Lower lobe of right lung (tissue), 2 donors: ENCODE results near the gene MYH3. TPM values are rescaled to one million over a fixed set of nuclear protein-coding genes. Genes with fewer than 3 reads are reported as not detected.

Source experiments
- ATAC-seq, 2 donors: fragments of 200-7000 bp; cut with Tn5 transposase; one replicate each; pipeline ENCODE4 v1.9.1; 2020 to 2022; ENCODE audit warnings: mild to moderate bottlenecking in 2 of 2, moderate library complexity in 2 of 2
- DNase-seq: peaks from one replicate; pipeline ENCODE4 v3.0.0-alpha.2; 2020
- H3K27ac ChIP-seq: fragments of 200-600 bp; one replicate; pipeline ENCODE4 v1.8.0; 2022
- H3K27me3 ChIP-seq: fragments of 200-600 bp; one replicate; pipeline ENCODE4 v1.8.0; 2022; ENCODE audit warnings: low read depth
- H3K36me3 ChIP-seq: fragments of 200-600 bp; one replicate; pipeline ENCODE4 v1.8.0; 2022; ENCODE audit warnings: mild to moderate bottlenecking
- H3K4me1 ChIP-seq: fragments of 200-600 bp; one replicate; pipeline ENCODE4 v1.8.0; 2022
- H3K4me3 ChIP-seq: fragments of 200-600 bp; one replicate; pipeline ENCODE4 v1.8.0; 2022; ENCODE audit warnings: mild to moderate bottlenecking
- H3K9me3 ChIP-seq: fragments of 200-600 bp; one replicate; pipeline ENCODE4 v1.8.0; 2022
- intact Hi-C: fragments of 100-400 bp; cut with DNase I; formaldehyde crosslinking; loops from one replicate; pipeline ENCODE4 v1.11.0; 2022
- total RNA-seq: library from RNA; stranded (reverse); fragmentation: NEBNext Ultra II Directional; extraction: Animal tissue kit (Norgen Biotek cat#: 25700); gene quantifications from one replicate; pipeline ENCODE4 v1.2.1, GENCODE V29; 2021
- TF ChIP-seq, protein P1 (sequence below): fragments of 200-600 bp; IDR thresholded peaks from one replicate; pipeline ENCODE4 v1.8.0; 2022; ENCODE audit warnings: antibody characterized with exemption, mild to moderate bottlenecking
- donor health status: DM: no; HTN: yes; CAD: no; lungs with severe emphysema.

MYH3 gene
- total RNA-seq, 1 donor from 2014 or later, result 1.2 TPM

DNA sequence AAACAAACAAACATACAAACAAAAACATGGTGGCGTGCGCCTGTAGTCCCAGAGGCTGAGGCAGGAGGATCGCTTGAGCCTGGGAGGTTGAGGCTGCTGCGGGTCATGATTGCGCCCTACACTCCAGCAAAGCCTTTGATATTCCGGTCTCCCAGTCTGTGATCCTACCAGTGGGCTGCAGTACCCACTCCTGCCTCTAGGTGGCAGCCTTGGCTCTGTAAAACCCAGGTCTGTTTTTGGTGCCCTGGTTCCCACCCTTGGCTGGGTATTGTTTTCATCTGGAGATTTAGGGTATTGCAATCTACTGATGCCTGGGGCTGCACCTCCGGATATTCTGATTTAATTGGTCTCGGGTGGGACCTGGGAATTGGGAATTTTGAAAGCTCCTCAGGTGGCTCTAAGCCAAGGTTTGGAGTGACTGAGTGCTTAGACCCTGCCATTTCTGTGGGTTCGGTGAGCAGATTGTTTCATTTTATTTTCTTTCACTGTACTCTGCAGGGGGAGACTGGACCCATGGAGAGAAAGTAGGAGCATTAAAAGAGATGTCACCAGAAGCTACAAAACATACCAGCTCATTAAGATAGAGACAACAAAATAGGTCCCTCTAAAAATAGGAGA is 40.5 kb downstream of the MYH3 start:
- Histone ChIP-seq H3K4me1 (peaks cover 8% of the 10 kb centered on the region), H3K27me3 (no peaks in the 10 kb centered on the region), H3K9me3 (no peaks in the 10 kb centered on the region), H3K36me3 (no peaks in the 10 kb centered on the region), H3K27ac (no peak overlapping the region), H3K4me3 (no peak overlapping the region)
- TF ChIP-seq, protein P1, sequence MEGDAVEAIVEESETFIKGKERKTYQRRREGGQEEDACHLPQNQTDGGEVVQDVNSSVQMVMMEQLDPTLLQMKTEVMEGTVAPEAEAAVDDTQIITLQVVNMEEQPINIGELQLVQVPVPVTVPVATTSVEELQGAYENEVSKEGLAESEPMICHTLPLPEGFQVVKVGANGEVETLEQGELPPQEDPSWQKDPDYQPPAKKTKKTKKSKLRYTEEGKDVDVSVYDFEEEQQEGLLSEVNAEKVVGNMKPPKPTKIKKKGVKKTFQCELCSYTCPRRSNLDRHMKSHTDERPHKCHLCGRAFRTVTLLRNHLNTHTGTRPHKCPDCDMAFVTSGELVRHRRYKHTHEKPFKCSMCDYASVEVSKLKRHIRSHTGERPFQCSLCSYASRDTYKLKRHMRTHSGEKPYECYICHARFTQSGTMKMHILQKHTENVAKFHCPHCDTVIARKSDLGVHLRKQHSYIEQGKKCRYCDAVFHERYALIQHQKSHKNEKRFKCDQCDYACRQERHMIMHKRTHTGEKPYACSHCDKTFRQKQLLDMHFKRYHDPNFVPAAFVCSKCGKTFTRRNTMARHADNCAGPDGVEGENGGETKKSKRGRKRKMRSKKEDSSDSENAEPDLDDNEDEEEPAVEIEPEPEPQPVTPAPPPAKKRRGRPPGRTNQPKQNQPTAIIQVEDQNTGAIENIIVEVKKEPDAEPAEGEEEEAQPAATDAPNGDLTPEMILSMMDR, result peak; percentile 99
- intact Hi-C loops, result no loop called here
- peak; percentile 80 to 87 for ATAC-seq
- peak; percentile 79 for DNase-seq

GRCh38 chr17:10614536-10615155 is 42.5 kb downstream of the MYH3 start:
- Histone ChIP-seq H3K27ac (no peak overlapping the region), H3K9me3 (no peaks in the 10 kb centered on the region), H3K4me3 (no peak overlapping the region), H3K27me3 (no peaks in the 10 kb centered on the region), H3K36me3 (no peaks in the 10 kb centered on the region), H3K4me1 (peaks cover 8% of the 10 kb centered on the region)
- intact Hi-C loops, result no loop called here
- DNase-seq (no peak), ATAC-seq (peak; percentile 46 to 53)
- TF ChIP-seq, protein P1, result peak; percentile 66

DNA sequence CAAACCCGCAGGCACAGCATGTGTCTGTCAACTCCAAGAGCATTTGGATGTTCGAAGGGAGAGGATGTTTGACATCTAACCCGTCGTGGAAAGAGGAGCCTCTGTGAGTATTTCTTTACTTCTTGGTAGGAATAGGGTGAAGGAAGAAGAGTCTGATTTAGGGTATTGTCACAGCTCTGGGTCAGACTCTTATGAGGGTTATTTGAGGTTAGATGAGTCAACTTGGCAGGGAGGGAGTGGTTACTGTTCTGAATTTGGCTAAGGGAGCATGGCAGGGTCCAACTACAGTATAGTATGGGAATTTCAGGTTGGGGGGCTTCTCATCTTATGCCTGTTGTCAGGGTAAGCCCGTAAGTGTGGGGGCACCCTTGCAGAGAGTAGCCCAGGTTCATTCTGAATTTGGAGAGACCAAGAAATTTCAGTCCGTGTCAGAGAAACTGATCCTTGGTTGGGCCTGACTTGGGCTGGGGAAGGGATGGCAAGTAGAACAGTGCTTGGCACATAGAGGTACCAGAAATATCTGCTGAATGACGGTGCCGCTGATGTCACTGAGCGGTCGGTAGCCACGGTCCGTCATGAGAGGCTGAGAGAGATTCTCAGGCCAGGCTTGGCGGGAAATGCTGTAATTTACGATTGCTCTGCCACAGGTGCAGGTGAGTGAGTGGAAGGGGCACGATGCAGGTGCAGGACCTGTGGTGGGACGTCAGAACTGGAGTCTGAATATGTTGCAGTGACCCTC is 43.2 kb downstream of the MYH3 start:
- H3K4me1 ChIP-seq, result peaks cover 8% of the 10 kb centered on the region
- intact Hi-C loops, result no loop called here
- H3K27me3 ChIP-seq, result no peaks in the 10 kb centered on the region
- no peak overlapping the region for H3K4me3 ChIP-seq
- H3K9me3 ChIP-seq, result no peaks in the 10 kb centered on the region
- no peaks in the 10 kb centered on the region for H3K36me3 ChIP-seq
- TF ChIP-seq, protein P1, result no peak
- DNase-seq (no peak), ATAC-seq (no peak)
- no peak overlapping the region for H3K27ac ChIP-seq

DNA sequence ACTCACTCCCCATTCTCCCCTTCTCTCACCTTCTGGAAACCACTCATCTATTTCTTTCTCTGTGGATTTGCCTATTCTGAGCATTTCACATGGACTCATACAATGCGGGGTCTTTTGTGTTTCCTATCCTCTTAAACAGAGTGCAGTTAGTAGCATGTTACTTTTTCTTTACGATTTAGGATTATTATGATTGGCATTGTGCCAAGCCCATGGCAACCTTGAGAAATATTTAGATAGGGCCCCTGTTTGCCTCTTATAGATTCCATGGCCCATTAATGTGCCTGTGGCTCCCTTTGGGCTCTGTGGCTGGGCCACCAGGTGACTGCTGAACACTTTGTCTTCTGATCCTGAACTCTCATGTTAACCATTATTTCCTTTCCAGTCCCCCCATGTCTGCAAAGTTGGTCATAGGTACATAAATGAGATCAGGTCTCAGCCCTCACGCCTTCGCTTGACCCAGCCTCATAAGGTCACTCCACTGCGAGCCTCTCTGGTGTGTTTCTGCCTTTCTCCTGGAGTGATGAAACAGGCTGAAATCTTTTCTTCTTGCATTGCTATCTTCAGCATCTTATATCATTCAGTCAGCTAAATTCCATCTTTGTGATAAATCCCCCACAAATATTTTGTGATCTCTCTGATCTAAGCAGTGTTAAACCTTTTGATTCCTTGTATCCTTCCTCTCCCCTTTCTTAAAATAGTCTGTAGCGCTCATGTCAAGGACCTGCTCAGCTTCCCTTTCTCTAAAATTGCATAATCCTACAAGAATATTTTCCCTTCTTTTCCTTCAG is 44.0 kb downstream of the MYH3 start:
- DNase-seq (no peak), ATAC-seq (no peak)
- intact Hi-C loops, result no loop called here
- Histone ChIP-seq H3K4me3 (no peak overlapping the region), H3K4me1 (peaks cover 8% of the 10 kb centered on the region), H3K9me3 (no peaks in the 10 kb centered on the region), H3K36me3 (no peaks in the 10 kb centered on the region), H3K27ac (no peak overlapping the region), H3K27me3 (no peaks in the 10 kb centered on the region)
- TF ChIP-seq, protein P1, result no peak

- peaks cover 8% of the 10 kb centered on the region for H3K4me1 ChIP-seq
- intact Hi-C loops, result no loop called here
- no peaks in the 10 kb centered on the region for H3K9me3 ChIP-seq
- no peak overlapping the region for H3K4me3 ChIP-seq
- no peaks in the 10 kb centered on the region for H3K36me3 ChIP-seq
- ATAC-seq (no peak), DNase-seq (no peak)
- TF ChIP-seq, protein P1, result no peak
- H3K27ac ChIP-seq, result no peak overlapping the region
- no peaks in the 10 kb centered on the region for H3K27me3 ChIP-seq
Observed at GRCh38 chr17:10610884-10611283, 46.2 kb downstream of the MYH3 start.
